HAP-1 (cell line): ENCODE measurements around the gene KATNB1.

Experiments used
- DNase-seq, 2 experiments: peaks; one replicate each; pipeline ENCODE4 v3.0.0-alpha.2; 2016 to 2020; ENCODE audit warnings: low spot score in 2 of 2
- H3K27me3 ChIP-seq: fragments of 250-450 bp; sonication (Bioruptor Pico); 2 replicates; pipeline ENCODE4 v1.5.1; 2020; ENCODE audit warnings: low read depth, mild to moderate bottlenecking, moderate library complexity
- H3K36me3 ChIP-seq: fragments of 250-450 bp; sonication (Bioruptor Pico); replicated peaks from 2 replicates; pipeline ENCODE4 v1.5.1; 2020; ENCODE audit warnings: mild to moderate bottlenecking
- H3K4me1 ChIP-seq: fragments of 250-450 bp; sonication (Bioruptor Pico); 2 replicates; pipeline ENCODE4 v1.5.1; 2020; ENCODE audit warnings: mild to moderate bottlenecking
- H3K4me3 ChIP-seq: fragments of 250-450 bp; sonication (Bioruptor Pico); 2 replicates; pipeline ENCODE4 v1.5.1; 2020; ENCODE audit warnings: mild to moderate bottlenecking, moderate library complexity
- H3K9me3 ChIP-seq: fragments of 250-450 bp; sonication (Bioruptor Pico); 2 replicates; pipeline ENCODE4 v1.5.1; 2020; ENCODE audit warnings: mild to moderate bottlenecking, moderate library complexity
- in situ Hi-C: fragments of 300-500 bp; cut with MboI; formaldehyde crosslinking; loops from 3 replicates; pipeline ENCODE4 v1.14.3; 2020; ENCODE audit warnings: low sequenced_read_pairs, inconsistent platforms, mixed read lengths

KATNB1 gene

DNA sequence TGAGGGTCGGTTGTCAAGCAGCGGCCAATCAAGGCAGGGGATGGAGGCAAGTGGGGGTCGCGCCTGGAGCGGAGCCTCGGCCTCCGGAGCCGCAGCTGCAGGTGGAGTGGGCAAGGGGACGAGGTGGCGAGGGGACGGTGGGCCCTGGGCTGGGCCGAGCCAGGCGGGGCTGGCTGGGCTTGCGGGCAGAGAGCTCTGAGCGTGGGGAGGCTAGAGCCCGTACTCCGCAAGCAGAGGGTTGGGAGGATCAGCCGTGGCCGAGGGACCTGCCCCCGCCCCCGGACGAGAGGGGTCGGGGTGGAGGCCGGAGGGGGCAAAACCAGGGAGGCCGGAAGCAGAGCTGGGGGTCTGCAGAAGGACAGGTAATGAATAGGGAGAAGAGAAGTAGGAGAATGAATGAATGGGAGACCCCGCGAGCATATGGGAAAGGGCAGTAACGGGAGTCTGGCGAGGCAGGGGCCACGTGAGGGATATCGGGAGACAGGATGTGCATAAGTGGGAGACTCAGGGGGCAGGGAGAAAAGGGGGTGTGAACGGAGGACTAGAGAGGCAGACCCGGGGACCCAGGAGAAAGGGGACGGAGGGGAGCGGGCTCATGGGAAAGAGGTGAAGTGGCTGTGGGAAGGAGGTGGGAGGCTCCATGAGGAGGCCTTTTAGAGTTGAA lies at the start of gene KATNB1:
Gene KATNB1, plus strand, starts transcription at position 16 of the 664 bp plus-strand sequence. CDS start 1,474 bp downstream, outside the sequence.
- H3K9me3 ChIP-seq, result peaks cover 13% of the 10 kb centered on the region
- no peaks in the 10 kb centered on the region for H3K27me3 ChIP-seq
- H3K4me3 ChIP-seq, result peak within 1 kb of the TSS; percentile 65
- H3K36me3 ChIP-seq, result peaks cover 24% of the 10 kb centered on the region
- peak in 1 of 2 experiments; percentile 25 for DNase-seq
- peaks cover 12% of the 10 kb centered on the region for H3K4me1 ChIP-seq
- in situ Hi-C loops, result no loop called here

DNA sequence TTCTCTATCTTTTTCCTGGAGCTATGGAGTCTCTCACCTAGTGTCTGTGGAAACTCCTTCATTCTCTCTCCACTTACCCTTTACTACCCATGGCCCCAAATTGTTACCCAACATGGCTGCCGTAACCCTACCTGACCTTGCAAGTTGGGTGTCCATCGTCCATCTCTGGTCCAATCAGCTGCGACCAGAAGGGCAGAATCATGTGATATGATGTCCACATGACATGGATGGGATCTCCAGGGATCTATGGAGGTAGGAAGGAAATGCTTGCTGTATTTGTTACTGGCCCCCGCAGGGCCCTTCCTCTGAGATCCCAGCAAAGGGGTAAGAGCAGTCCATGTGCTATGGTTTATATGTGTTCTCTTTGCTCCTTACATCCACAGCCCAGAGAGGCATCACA lies 49.0 kb upstream of the KATNB1 start:
- in situ Hi-C loops, result no loop called here
- H3K4me1 ChIP-seq, result no peaks in the 10 kb centered on the region
- H3K9me3 ChIP-seq, result no peaks in the 10 kb centered on the region
- H3K36me3 ChIP-seq, result no peaks in the 10 kb centered on the region
- no peaks in the 10 kb centered on the region for H3K27me3 ChIP-seq
- no peak overlapping the region for H3K4me3 ChIP-seq
- no peak for DNase-seq

DNA sequence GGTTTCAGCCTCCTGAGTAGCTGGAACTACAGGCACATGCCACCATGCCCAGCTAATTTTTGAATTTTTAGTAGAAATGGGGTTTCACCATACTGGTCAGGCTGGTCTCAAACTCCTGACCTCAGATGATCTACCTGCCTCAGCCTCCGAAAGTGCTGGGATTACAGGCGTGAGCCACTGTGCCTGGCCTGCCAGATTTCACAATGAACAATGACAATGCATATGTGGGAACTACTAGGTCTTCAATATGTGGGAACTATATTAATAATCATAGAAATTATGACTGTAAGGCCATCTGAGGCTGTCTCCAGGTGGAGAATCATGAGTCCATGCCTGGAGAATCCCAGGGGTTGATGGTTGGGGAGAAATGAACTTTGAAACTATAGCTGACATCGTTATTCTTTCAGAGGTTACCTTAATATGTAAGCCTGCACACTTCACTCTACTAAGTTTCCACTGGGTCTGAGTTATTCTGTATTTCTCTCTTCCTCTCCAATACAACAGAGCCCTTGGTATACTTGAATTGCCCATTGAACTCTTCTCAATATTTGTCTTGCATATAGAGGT lies 48.1 kb upstream of the KATNB1 start:
- in situ Hi-C loops, result no loop called here
- H3K9me3 ChIP-seq, result no peaks in the 10 kb centered on the region
- no peak overlapping the region for H3K4me3 ChIP-seq
- H3K27me3 ChIP-seq, result no peaks in the 10 kb centered on the region
- no peaks in the 10 kb centered on the region for H3K4me1 ChIP-seq
- no peaks in the 10 kb centered on the region for H3K36me3 ChIP-seq
- no peak for DNase-seq

- peaks cover 5% of the 10 kb centered on the region; the same call in 1 of the 2 replicates for H3K27me3 ChIP-seq
- H3K4me3 ChIP-seq, result no peak overlapping the region
- no peak for DNase-seq
- no peaks in the 10 kb centered on the region for H3K36me3 ChIP-seq
- no peaks in the 10 kb centered on the region for H3K4me1 ChIP-seq
- in situ Hi-C loops, result no loop called here
- H3K9me3 ChIP-seq, result no peaks in the 10 kb centered on the region
Measured at GRCh38 chr16:57688487-57688986, 47.0 kb upstream of the KATNB1 start.

DNA sequence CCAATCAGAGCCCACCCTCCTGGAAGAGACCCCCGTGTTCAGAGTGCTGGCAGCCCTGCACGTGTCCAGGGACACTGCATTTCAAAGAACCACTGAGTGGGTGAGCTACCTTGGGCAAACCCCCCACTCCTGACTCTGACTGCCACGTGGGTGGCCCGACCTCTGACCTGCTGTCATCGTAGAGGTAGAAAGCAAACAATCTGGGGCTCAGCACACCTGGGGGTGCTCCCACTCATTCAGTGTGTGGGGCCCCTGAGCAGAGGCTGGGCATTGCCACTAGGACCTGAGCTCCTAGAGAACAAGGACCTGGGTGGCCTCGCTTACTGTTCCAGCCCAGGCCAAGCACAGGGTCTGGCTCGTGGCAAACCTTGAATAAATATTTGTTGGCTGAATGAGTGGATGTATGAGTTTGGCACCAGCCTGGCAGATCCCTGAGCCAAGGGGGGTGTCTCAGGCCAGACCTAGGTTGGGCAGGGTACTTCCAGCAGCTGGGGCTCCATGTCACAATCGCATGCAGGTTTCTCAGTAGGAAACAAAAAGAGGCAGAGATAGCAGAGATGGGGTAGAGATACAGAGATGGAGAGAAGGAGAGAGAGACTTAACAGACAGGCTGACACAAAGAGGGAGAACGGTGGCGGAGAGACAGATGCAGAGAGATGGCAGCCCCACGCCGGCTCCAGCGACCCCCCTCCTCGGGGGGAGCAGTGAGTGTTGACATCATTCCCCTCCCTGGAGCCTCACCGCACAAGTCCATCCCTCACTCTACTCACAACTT lies 46.4 kb upstream of the KATNB1 start:
- Histone ChIP-seq H3K4me1 (no peaks in the 10 kb centered on the region), H3K36me3 (no peaks in the 10 kb centered on the region), H3K9me3 (no peaks in the 10 kb centered on the region), H3K27me3 (peaks cover 5% of the 10 kb centered on the region; the same call in 1 of the 2 replicates), H3K4me3 (no peak overlapping the region)
- no peak for DNase-seq
- in situ Hi-C loops, result no loop called here

DNA sequence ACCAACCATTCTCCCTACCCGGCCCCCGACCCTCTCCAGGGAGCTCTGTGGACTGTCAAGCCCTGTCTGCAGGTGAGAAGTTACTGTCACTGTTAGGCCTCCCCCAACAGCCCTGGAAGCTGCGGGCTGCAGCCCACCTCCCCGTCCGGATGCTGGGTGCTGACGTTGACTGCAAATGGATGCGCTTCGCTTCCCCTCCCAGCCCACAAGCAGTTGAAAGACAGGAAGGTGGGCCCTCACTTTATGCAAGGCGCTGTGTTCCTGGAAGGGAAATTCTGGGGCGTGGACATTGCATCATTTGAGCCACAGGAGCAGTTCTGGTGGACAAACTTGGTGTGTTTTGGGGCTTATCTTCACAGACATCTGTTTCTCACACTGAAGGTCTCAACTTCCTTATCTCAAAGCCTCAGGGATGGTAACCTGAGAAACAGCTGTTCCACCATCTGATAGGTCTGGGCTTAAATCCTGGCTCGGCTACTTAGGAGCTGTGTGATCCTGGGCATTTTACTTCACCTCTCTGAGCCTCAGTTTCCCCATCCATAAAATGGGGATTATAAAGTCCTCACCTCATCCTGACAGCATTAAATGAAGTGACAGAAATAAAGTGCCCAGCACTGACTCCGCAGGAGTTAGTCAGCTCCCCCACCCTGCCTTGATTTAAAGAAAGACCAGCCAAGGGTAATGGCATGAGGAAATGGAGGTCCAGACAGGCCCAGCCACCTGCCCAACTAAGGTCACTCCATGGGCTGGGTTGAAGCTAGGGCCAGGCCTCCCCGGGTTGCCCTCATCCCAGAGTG lies 45.6 kb upstream of the KATNB1 start:
- H3K36me3 ChIP-seq, result no peaks in the 10 kb centered on the region
- DNase-seq, result no peak
- in situ Hi-C loops, result no loop called here
- peaks cover 5% of the 10 kb centered on the region; the same call in 1 of the 2 replicates for H3K27me3 ChIP-seq
- H3K4me1 ChIP-seq, result no peaks in the 10 kb centered on the region
- H3K4me3 ChIP-seq, result no peak overlapping the region
- H3K9me3 ChIP-seq, result no peaks in the 10 kb centered on the region

- H3K4me3 ChIP-seq, result no peak overlapping the region
- in situ Hi-C loops, result no loop called here
- DNase-seq, result no peak
- H3K4me1 ChIP-seq, result no peaks in the 10 kb centered on the region
- H3K9me3 ChIP-seq, result no peaks in the 10 kb centered on the region
- H3K36me3 ChIP-seq, result no peaks in the 10 kb centered on the region
- H3K27me3 ChIP-seq, result peaks cover 5% of the 10 kb centered on the region; the same call in 1 of the 2 replicates
Measured at GRCh38 chr16:57690782-57691471, 44.6 kb upstream of the KATNB1 start.

- in situ Hi-C loops, result no loop called here
Measured at GRCh38 chr16:57692636-57693035, 42.9 kb upstream of the KATNB1 start.

GRCh38 chr16:57693550-57693949 lies 42.0 kb upstream of the KATNB1 start:
- Histone ChIP-seq H3K27me3 (peaks cover 5% of the 10 kb centered on the region; the same call in 1 of the 2 replicates), H3K4me1 (no peaks in the 10 kb centered on the region), H3K9me3 (no peaks in the 10 kb centered on the region), H3K36me3 (no peaks in the 10 kb centered on the region), H3K4me3 (no peak overlapping the region)
- DNase-seq, result no peak
- in situ Hi-C loops, result no loop called here

More at GRCh38 chr16:57692636-57693035, 42.9 kb upstream of the KATNB1 start:
- no peaks in the 10 kb centered on the region for H3K9me3 ChIP-seq
- no peaks in the 10 kb centered on the region for H3K36me3 ChIP-seq
- peaks cover 5% of the 10 kb centered on the region; the same call in 1 of the 2 replicates for H3K27me3 ChIP-seq
- no peak for DNase-seq
- no peak overlapping the region for H3K4me3 ChIP-seq
- no peaks in the 10 kb centered on the region for H3K4me1 ChIP-seq

- in situ Hi-C loops, result no loop called here
- Histone ChIP-seq H3K4me1 (no peaks in the 10 kb centered on the region), H3K4me3 (no peak overlapping the region), H3K27me3 (peaks cover 5% of the 10 kb centered on the region; the same call in 1 of the 2 replicates), H3K9me3 (no peaks in the 10 kb centered on the region), H3K36me3 (no peaks in the 10 kb centered on the region)
- no peak for DNase-seq
Measured at GRCh38 chr16:57694231-57694724, 41.3 kb upstream of the KATNB1 start.

DNA sequence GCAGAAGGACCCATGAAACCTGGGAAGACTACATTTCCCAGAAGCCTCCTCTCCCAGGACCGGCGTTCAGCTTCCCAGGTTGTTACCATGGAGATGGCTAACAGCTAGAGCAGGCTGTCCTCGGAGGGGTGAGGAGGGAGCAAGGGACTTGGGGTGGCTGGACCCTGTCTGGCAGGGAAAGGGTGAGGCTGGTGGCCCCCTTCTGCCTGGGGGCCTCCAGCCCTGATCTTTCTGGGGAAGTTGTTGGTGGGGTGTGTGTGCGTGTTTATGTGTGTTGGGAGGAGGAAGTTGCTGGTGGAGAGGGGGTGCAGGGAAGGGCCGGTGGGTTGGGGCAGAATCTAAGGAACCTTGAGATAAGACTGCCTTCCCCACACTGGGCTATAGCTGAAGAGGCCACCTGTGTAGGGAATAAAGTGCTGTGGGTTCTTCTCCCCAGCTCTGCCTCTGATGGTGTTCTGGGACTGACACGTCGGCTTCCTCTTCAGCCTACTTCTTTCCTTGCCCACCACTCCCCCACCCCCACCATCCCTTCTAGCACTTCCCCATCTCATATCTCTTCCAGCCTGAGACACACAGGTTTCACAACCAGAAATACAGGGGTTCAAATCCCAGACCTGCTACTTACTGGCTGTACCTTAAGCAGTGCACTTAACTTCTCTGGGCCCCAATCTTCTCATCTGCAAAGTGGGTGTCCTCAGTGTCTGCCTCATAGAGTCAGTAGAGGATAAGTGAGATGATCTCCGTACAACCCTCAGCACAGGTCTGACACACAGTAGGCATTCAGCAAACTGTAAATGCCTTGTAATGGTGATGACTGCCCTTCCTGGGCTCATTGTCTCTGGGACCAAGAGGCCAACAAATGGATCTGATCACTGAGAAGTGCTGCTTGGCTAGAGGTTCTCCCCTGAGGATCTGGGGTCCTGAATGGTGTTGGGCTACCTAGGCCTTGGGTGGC lies 40.6 kb upstream of the KATNB1 start, which contains the start of gene DRC7:
Gene DRC7, plus strand, starts transcription at position 82 of the 955 bp plus-strand sequence. CDS start 3,144 bp downstream, outside the sequence.
- peak; percentile 58 to 76 for DNase-seq
- H3K36me3 ChIP-seq, result no peaks in the 10 kb centered on the region
- in situ Hi-C loops, result no loop called here
- no peaks in the 10 kb centered on the region for H3K9me3 ChIP-seq
- peaks cover 5% of the 10 kb centered on the region; the same call in 1 of the 2 replicates for H3K27me3 ChIP-seq
- H3K4me3 ChIP-seq, result no peak within 1 kb of the TSS
- no peaks in the 10 kb centered on the region for H3K4me1 ChIP-seq

- in situ Hi-C loops, result no loop called here
- H3K4me1 ChIP-seq, result no peaks in the 10 kb centered on the region
- H3K9me3 ChIP-seq, result no peaks in the 10 kb centered on the region
- no peak for DNase-seq
- no peak overlapping the region for H3K4me3 ChIP-seq
- peaks cover 5% of the 10 kb centered on the region; the same call in 1 of the 2 replicates for H3K27me3 ChIP-seq
- no peaks in the 10 kb centered on the region for H3K36me3 ChIP-seq
Measured at GRCh38 chr16:57695680-57696069, 39.9 kb upstream of the KATNB1 start.
